Kidney capillary endothelial cell (primary cell): ENCODE measurements around the gene UBA52.

ENCODE experiments used
- DNase-seq: peaks from one replicate; pipeline ENCODE4 v3.0.0-alpha.2; 2018; ENCODE audit warnings: low spot score

Gene UBA52

DNA sequence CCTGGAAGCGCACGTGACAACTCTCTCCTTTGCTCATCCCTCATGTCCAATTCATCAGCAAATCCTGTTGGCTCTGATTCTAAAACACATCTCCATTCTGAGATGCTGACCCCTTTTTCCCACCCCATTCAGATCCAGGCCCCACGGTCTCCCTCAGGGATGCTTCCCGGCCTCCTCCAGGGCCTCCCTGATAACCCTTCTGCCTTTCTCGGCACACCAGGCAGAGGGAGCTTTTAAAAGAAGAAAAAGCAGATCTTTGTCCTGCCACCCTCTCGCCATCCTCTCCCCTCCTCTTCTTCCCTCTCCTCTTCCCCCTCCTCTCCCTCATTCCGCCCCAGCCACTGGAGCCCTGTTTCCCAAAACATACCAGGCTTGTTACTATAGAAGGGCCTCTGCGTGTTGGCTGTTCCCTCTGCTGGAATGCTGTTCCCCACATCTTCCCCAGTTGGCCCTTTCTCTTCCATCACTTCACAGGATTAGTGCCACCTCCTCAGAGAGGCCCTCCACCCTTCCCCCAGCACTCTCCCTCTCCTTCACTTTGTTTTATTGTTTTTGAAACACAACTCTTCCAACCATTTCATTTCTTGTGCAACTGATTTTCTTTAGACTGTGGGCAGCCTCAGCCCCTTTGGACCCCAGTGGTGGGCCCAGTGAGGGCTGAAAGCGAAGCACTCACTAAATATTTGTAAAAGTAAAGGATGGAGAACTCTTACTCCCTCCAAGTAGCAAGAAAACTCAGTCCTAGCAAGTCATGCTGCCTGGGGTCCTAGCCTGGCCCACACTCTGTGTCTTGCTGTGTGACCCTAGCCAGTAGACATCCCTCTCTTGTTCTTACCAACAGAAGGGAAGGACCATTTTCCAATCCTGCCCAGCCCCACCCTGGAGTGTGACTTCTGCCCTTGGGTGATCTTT lies 37.4 kb downstream of the UBA52 start:
- no peak for DNase-seq

DNA sequence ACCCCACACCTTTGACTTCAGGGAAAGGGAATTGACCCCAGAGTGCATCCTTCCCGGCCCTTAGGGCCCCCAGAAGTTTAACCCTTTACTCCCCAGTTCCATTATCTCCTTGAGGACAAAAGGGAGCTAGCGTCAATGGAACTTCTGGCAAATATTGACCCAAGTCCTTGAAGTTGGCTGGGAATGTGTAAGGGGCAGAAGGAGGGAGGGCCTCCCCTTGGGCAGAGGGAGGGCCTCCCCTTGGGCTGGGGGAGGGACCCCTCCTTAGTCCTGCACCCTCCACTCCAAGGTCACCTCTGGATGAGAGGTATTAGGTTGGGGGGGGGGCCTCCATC lies 38.0 kb downstream of the UBA52 start:
- DNase-seq: no peak

DNA sequence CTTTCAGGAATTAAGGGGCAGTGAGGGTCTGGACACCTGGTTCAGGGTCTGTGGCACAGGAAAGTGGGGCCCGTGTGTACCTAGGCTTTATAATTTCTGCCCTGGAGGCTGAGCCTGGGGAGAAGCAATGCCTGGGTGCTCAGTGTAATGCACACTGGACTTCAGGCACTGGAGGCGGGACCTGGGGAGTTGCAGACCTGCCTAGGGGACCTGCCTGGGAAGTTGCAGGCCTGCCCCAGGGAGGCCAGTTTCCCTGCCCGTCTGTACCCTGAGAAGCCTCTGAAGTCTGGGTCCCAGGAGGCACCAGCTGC lies 38.5 kb downstream of the UBA52 start:
- no peak for DNase-seq

DNA sequence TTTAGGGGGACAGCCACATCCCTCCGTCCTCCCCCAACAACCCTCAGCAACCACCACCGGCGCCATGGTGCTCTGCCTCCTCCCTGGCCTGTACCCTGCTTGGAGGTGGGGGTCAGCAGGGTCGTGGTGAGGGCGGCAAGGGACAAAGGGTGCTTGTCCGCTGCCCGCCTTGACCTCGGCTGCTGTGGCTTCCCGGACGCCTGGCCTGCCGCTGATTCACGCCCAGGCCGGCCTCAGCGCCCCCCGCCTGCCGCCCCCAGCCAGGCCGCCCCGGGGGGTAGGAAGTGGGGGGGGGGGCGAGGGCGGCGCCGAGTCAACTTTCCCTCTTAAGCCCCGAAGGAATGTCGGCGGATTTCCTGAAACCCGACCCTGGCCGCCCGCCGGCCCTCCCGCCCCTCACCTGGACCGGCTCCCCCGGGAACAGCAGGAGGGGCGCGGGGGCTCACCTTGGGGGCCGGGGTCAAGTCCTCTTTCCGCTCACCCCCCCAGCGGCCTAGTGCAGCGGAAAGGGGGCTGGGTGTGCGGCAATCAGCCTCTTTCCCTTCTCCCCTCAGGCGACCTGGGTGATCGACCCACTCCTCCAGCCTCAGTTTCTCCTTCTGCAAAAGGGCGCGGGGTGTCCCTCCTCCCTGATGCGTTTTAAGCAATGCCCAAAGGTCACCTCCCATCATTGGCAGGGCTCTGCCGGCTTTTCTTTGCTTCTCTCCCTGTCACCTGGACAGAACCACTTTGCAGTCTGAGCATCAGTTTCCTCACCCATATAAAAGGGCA lies 39.1 kb downstream of the UBA52 start:
- no peak for DNase-seq

DNA sequence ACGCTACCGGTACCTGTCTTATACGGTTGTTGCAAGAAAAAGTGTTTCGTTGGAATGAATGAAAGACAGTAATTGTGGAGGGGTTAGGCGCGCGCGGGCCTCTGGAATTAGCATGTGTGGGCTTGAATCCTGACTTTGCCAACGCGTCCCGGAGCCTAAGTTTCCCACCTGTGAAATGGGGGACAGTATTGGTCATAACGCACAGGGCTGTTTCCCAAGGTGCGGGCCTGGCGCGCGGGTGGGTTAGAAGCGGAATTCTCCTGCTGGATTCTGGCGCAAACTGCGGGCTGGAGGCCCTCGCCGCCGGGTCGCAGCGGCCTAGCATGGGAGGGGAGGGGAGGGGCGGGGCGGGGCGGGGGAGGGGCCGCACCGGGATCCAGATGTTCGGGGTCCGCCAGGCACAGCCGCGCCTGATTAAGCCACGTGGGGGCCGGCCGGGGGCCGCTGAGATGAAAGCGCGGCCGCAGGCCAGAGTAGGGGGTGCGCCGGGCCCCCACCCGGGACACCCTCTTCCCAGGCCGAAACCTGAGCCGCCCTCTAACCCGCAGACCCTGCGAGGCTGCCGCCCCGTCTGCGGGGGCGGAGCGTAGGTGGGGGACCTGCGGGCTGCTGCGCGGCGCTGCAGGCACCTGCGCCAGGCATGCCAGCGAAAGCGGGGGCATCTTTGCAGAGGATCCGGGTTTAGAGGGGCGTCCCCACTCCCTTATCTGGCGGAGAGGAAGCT lies 39.8 kb downstream of the UBA52 start:
- no peak for DNase-seq

DNA sequence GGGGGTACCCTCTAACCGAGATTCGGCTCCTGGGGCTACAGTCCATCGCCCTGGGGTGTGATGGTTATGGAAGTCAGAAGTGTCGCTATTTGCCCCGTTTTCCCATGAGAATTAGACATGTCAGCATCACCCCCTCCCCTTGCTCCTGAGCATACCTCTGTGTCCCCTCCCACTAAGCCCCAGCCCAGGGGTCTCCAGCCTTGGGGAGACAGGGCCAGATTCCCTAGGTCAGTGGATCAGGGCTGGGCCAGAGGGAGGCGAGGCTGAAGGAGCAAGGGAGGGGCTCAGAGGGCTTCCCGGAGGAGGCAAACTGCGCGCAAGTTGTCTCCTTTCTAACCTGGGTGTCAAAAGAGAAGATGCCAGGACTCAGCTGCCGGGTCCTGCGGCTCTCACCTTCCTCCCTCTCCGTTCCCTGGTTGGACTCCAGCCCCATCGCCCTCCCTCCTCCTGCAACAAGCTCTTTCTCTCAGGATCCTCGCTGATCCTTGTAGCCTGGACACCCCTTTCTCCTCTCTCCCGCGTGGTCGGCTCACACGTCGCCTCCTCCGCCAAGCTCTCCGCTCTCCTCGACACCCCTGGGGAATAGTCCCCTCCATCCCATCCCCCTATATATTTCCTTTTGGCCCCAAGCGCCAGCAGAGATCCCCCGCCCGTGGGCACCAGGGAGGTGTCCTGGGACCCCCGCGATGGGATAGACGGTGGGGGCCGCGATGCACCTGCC lies 40.6 kb downstream of the UBA52 start:
- DNase-seq: no peak

DNA sequence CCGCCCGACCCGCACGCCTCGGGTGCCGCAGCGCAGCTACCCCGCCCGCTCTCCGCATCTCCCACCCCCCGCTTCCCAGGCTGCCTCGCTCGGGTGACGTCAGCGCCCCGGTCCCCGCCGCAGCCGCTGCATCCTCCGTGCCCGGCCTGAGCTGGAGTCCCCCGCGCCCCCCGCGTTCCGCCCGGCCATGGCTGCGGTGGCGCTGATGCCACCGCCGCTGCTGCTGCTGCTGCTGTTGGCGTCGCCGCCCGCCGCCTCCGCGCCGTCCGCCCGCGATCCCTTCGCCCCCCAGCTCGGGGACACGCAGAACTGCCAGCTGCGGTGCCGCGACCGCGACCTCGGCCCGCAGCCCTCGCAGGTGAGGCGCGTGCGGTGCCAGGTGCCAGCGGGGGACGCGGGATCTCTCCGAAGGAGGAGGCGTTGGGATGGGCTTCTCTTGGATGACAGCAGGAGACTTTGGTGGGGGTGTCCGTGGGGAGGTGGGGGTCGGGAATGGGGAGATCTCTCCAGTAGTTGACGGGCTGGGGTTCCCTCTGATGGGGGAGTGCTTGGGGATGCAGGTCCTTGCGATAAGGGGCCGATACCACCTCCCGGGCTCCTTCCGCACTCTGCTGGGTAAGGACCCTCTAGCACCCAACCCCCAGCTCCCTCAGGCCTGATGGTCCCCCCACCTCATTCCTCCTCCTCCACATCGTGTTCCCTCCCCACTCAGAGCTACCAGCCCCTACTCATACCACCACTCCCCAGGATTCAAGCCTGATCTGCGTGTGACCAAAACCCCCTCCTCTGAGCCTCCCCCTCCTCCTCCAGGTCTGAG lies 41.3 kb downstream of the UBA52 start, which contains the start of gene TMEM59L:
TSS of gene TMEM59L (plus strand) at position 99 of the 817 bp plus-strand sequence. CDS start at position 188, 89 bp downstream.
- DNase-seq: no peak

DNA sequence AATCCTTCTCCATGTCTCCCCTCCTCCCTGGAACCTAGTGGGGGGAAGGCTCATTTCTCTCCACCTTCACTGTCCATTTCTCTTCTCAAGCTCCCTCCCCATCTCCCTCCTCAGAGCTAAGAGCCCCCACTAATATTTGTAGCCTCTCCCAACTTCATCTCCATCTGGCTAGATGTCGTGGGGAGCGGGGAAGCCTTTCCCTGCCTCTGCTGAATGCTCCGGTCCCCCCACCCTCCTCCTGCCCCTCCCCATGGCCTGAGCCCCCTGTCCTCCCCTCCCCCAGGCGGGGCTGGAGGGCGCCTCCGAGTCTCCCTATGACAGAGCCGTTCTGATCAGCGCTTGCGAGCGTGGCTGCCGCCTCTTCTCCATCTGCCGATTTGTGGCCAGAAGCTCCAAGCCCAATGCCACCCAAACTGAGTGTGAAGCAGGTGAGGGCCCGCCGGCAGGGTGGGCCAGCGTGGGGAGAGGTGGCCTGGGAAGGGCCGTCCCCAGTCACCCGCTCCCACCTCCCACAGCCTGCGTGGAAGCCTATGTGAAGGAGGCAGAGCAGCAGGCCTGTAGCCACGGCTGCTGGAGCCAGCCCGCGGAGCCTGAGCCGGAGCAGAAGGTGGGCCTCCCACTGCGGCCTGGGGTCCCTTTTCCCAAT lies 42.1 kb downstream of the UBA52 start:
- no peak for DNase-seq

DNA sequence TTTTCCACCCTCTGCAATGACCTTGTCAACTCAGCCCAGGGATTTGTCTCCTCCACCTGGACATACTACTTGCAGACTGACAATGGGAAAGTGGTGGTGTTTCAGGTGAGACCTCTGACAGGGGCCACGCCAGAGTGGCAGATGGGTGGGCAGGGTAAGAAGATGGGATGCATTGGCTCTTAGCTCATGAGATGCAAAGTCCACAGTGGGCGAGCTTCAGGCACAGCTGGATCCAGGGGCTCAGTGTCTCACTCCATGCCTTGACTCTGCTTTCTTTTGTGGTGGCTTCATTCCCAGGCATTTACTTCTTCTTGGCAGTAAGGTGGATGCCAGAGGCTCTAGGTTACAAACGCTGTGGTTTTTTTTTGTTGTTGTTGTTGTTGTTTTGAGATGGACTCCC lies 44.4 kb downstream of the UBA52 start:
- no peak for DNase-seq

DNA sequence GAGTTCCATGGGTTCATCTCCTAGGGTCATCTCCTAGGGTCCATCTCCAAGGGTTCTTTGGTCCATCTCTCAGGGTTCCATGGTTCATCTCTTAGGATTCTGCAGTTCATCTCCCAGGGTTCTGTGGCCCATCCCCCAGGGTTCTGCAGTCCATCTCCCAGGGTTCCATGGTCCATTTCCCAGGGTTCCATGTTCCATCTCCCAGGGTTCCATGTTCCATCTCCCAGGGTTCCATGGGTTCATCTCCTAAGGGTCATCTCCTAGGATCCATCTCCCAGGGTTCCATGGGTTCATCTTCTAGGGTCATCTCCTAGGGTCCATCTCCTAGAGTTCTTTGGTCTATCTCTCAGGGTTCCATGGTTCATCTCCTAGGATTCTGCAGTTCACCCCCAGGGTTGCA lies 45.9 kb downstream of the UBA52 start:
- DNase-seq: no peak

DNA sequence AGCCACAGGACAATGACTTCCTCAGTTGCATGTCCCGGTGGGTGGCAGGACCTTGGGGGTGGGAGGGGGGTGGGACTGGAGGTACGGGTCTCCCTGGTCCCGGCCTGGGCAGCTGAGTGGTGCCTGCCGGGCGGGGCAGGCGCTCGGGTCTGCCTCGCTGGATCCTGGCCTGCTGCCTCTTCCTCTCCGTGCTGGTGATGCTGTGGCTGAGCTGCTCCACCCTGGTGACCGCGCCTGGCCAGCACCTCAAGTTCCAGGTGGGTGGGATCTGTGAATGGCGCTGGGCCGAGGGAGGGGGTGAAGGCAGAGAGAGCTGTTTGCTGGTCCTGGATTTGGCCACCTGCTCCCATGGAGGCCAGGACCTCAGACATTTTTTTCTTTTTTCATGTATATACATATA lies 46.6 kb downstream of the UBA52 start:
- no peak for DNase-seq

DNA sequence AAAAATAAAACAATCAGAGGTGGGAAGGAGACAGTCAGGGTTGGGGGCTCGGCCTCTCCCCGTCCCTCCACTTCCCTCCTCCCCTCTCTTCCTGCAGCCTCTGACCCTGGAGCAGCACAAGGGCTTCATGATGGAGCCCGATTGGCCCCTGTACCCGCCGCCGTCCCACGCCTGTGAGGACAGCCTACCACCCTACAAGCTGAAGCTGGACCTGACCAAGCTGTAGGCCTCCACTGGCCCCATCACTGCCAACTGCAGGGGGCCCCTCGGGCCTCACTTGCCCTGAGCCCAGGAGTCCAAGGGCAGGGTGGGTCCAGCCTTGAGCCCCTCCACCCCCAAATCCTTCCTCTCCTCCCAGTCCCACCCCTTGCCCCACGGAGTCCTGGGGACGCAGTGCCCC lies 48.7 kb downstream of the UBA52 start:
- DNase-seq: no peak

DNA sequence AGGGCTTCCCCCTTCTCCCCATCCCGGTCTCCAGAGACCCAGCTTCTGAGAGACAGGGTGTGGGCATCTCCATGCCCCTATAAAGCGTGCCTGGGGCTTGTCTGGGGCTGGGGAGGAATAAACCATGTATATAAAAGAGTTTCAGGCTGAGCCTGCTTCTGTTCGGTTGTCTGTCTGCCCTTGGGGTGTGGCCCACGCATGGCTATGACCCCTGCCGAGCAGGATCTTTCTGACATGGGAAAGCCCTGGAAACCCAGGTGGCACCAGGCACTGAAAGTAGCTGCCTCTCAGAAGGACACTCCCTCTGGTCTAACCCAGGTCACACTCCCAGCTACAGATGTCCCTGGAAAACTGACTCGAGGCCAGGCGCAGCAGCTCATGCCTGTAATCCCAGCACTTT lies 49.2 kb downstream of the UBA52 start:
- no peak for DNase-seq

DNA sequence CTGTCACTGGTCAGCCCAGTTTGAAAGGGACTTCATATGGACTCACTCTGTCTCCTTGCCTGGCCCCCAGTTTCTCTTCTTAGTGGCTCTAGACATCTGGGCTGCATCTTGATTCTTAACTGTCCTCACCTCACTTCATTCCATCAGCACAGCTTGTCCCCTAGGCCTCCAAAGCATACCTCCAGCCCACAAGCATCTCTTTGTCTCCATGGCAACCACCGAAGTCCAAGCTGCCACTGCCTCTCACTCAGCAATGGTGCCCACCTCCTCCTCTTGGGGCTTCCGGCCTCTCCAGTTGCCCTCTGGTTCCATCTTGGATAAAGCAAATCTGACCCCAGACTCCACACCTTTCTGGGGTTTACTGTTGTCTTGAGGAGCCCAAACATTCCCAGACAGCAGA lies 55.2 kb downstream of the UBA52 start:
- no peak for DNase-seq
